ENCODE results near the gene SPACA6.

- no peak for TF ChIP-seq CTCF (conservative IDR thresholded peaks at IDR 0.05 in 1 of 2, IDR thresholded peaks at IDR 0.05 in 1 of 2; ENCODE audit: extremely low read depth in 1 of 2, insufficient read depth in 1 of 2, low read depth in 1 of 2, low read length in 2 of 2)
- TF ChIP-seq EZH2 (IDR thresholded peaks at IDR 0.05; ENCODE audit: borderline replicate concordance, low read length) = no peak
Measured at GRCh38 chr19:51688671-51689571, 4.2 kb upstream of the SPACA6 start.
